RWPE1 (cell line): Measurements from ENCODE around the gene GRN.
"Not testable (repeated sequence)": the region's sequence is repeated elsewhere in the genome, so short reads cannot be mapped to it uniquely, and the experiment has no call there.

Experiments used
- CTCF ChIA-PET: fragments of 350-600 bp; sonication (Branson Sonifier 250); formaldehyde crosslinking; extraction: SDS; loops from one replicate; lab custom pipeline; 2021; lab: Yijun Ruan, JAX
- POLR2A ChIA-PET: fragments of 400-600 bp; formaldehyde crosslinking; extraction: SDS; loops from one replicate; lab custom pipeline; 2020; ENCODE audit warnings: antibody characterized with exemption; ENCODE audit not compliant: low non-redundant PET; lab: Yijun Ruan, JAX
- DNase-seq: peaks from one replicate; pipeline ENCODE4 v3.0.0; 2012; ENCODE audit warnings: low spot score
- H3K27ac ChIP-seq: fragments of 450-650 bp; 2 replicates; pipeline ENCODE4 v1.5.1; 2017
- TF ChIP-seq, protein P1 (sequence below): fragments of 450-650 bp; conservative IDR thresholded peaks from 2 replicates; pipeline ENCODE4 v1.5.1; 2017; ENCODE audit warnings: low read depth, mild to moderate bottlenecking

Gene GRN

DNA sequence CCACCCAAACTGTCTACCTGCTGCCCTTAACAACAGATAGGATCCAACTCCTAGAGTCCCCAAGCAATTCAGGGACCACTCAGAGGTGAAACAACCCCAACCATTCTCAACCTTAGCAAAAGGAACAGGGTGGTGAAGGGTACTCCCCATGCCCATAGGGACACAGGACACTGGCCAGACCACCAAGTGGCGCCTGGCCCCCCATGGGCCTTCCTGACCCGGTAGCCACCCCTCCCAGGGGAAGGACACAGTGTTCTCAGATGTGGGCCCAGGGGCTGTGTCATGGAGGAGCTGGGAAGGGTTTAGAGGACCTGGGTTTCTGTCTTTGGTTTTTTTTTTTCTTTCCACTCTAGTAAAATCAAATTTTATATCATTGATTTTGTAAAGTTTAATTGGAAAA lies 10.8 kb upstream of the GRN start:
- ChIA-PET CTCF (interaction anchor here (0.5 to 1.4 kb wide), 2 partner anchors 11 to 129 kb away, joined by 3 to 4 read pairs; partner anchors contain the start of gene GRN), POLR2A (no interaction called here)
- no peak for DNase-seq
- TF ChIP-seq, protein P1, sequence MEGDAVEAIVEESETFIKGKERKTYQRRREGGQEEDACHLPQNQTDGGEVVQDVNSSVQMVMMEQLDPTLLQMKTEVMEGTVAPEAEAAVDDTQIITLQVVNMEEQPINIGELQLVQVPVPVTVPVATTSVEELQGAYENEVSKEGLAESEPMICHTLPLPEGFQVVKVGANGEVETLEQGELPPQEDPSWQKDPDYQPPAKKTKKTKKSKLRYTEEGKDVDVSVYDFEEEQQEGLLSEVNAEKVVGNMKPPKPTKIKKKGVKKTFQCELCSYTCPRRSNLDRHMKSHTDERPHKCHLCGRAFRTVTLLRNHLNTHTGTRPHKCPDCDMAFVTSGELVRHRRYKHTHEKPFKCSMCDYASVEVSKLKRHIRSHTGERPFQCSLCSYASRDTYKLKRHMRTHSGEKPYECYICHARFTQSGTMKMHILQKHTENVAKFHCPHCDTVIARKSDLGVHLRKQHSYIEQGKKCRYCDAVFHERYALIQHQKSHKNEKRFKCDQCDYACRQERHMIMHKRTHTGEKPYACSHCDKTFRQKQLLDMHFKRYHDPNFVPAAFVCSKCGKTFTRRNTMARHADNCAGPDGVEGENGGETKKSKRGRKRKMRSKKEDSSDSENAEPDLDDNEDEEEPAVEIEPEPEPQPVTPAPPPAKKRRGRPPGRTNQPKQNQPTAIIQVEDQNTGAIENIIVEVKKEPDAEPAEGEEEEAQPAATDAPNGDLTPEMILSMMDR, result no peak
- peak overlapping the region; percentile 53 for H3K27ac ChIP-seq

DNA sequence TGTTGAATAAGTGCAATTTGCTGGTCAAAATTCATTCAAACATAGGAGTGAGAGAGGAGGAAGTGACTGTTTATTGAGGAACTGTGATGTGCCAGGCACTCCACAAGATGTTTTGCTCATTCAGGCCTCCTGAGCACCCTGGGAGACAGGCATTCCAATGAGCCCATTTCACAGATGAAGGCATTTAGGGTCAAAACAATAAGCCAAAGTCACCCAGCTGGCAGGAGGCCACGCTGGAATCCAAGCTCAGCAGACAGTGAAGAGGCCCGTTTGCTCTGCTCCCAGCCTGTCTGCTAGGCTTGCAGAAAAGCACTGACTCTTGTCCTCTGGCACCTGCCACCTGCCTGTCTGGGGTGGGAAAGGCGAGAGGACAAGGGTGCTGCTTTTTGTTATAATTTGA lies 10.4 kb upstream of the GRN start:
- TF ChIP-seq, protein P1, result no peak
- ChIA-PET POLR2A (no interaction called here), CTCF (interaction anchor here (0.5 to 1.4 kb wide), 2 partner anchors 11 to 129 kb away, joined by 3 to 4 read pairs; partner anchors contain the start of gene GRN)
- no peak for DNase-seq
- H3K27ac ChIP-seq, result no peak overlapping the region

DNA sequence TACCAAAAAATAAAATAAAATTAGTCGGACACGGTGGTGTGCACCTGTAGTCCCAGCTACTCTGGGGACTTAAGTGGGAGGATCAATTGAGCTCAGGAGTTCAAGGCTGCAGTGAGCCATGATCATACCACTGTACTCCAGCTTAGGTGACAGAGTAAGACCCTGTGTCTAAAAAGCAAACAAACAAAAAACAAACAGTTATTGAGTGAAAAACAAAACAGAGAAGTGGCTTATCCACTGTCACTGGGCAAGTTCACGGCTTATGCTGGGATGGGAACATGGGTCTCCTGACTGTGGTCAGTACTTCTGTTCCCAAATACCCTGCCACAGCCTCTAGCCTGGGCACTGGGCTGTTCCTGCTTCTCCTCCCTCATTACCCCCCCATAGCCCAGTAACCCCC lies 9.5 kb upstream of the GRN start:
- TF ChIP-seq, protein P1, result no peak
- ChIA-PET CTCF (interaction anchor here (0.9 kb wide), 1 partner anchor 15 kb away, joined by 3 read pairs; no protein-coding TSS in a partner anchor), POLR2A (no interaction called here)
- H3K27ac ChIP-seq, result no peak overlapping the region
- no peak for DNase-seq

DNA sequence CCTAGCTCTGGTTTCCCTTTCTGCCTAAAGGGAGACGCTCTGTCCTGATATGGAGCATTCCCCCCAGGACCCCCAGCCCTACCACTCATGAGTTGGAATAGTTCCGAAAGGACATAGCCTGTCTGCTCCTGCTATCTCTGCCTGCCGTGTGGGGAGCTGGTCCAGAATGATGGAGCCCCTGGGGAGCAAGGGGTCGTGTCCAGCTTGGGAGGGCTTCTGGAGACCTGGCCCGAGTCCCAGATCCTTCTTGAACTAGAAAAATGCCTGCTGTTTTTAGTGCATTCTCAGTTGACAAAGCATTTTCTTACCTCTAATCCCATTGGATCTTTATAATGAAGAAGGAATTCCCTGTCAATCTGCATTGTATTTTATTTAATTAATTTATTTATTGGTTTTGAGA lies 9.1 kb upstream of the GRN start:
- TF ChIP-seq, protein P1, result no peak
- no peak overlapping the region for H3K27ac ChIP-seq
- ChIA-PET POLR2A (no interaction called here), CTCF (interaction anchor here (0.9 kb wide), 1 partner anchor 14 kb away, joined by 3 read pairs; no protein-coding TSS in a partner anchor)
- DNase-seq, result no peak

DNA sequence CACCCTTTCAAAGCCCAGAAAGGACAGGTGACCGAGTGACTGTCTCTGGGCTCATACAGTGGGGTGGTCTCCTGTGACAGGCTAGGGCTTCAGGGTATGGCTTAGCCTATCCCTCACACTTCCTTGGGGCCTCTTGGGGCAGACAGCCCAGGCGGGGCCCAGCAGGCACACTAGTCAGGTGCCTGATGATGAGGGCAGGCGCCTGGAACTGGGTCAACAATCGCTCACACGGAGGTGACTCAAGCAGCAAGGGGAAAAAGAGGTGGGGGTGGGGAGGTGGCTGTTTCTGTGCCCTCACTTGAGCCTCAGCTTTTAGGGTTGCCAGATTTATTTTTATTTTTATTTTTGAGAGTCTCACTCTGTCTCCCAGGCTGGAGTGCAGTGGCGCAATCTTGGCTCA lies 6.4 kb upstream of the GRN start:
- ChIA-PET CTCF (interaction anchor here (0.6 to 1.0 kb wide), 2 partner anchors 11 to 83 kb away, joined by 3 to 5 read pairs; no protein-coding TSS in a partner anchor), POLR2A (no interaction called here)
- TF ChIP-seq, protein P1, result no peak
- peak overlapping the region; percentile 17 for H3K27ac ChIP-seq
- DNase-seq, result no peak

DNA sequence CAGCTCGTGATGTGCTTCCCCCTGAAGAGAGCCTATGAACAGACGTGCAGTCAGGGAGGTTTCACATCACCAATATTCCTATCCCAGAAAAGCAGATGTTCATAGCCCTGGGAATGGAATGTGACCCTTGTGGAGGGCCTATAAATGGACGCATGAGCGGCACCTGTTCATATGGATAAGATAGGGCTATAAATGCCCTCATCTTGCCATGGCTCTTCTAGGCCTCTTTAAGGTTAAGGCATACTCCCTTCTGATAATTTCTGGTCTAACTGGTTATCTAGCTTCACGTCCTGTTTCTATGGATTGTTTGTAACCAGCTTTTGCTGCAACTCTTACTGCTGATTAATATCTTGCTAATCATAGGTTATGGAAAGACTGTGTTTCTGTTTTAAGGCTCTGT lies 4.5 kb upstream of the GRN start:
- POLR2A ChIA-PET, CTCF ChIA-PET, DNase-seq, H3K27ac ChIP-seq: not testable (repeated sequence)

DNA sequence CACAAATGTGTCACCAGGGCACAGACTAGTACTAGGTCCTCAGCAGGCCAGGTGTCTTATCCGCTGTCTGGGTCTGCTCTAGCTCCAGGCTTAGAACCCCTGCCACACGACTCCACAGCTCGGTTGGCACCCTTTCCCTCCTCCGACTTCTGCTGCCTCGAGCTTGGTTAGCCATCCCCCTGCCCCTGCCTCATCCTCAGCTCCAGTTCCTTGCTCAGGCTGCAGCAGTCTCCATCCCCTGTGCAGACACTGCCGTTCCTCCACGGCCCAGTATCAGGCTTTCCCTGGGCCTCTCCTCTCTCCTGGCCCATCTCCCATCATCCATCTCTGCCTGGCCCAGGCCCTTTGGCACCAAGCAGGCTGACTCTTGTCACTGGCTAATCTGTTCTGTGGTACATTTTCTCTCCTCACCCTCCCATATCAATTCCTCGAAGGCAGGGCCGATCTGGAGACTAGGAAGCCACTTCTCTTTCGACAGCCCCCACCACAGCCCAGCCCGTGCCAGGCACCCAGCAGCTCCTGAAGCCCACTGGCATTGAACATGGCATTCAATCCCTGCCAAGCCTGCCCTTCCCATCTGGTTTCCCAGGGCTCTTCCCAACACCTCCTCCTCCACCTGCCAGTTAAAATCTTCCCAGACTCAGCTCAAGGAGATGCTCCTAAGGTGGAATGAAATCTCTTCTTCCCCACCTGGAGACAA lies 1.4 kb upstream of the GRN start:
- H3K27ac ChIP-seq, result peak overlapping the region; percentile 92
- TF ChIP-seq, protein P1, result no peak
- CTCF ChIA-PET, result no interaction called here
- no peak for DNase-seq
- POLR2A ChIA-PET, result interaction anchor here (0.5 to 0.6 kb wide), 2 partner anchors 83 to 100 kb away, joined by 3 to 4 read pairs; no protein-coding TSS in a partner anchor
